CD4-positive, alpha-beta T cell (primary cell): ENCODE data around the gene CXCL9. TPM values are rescaled to one million over a fixed set of nuclear protein-coding genes. Genes with fewer than 3 reads are reported as not detected.

ENCODE experiments used
- ATAC-seq: fragments of 200-7000 bp; cut with Tn5 transposase; one replicate; pipeline ENCODE4 v1.10.0; 2022; ENCODE audit warnings: mild to moderate bottlenecking; ENCODE audit not compliant: poor library complexity
- CTCF ChIA-PET: fragments of 350-600 bp; sonication (Branson Sonifier 250); formaldehyde crosslinking; loops from one replicate; lab custom pipeline; 2021; ENCODE audit warnings: antibody characterized with exemption, inconsistent platforms; lab: Charles Lee
- POLR2A ChIA-PET: fragments of 350-600 bp; sonication (Branson Sonifier 250); formaldehyde crosslinking; loops from one replicate; lab custom pipeline; 2021; ENCODE audit warnings: antibody characterized with exemption, inconsistent platforms; lab: Charles Lee
- DNase-seq, 14 experiments: peaks; one replicate each; pipeline ENCODE4 v3.0.0-alpha.2; 2013 to 2020; ENCODE audit warnings: mixed read lengths in 2 of 14
- H3K27ac ChIP-seq, 2 donors: one replicate each; pipeline versions ENCODE4 v1.5.1 to v1.7.0; 2013; ENCODE audit warnings: low read length in 2 of 2, low read depth in 1 of 2, mild to moderate bottlenecking in 1 of 2
- H3K27me3 ChIP-seq, 2 experiments: 1 replicate in 1 of 2; 2 replicates in 1 of 2; pipeline versions ENCODE4 v1.6.1 to v1.7.0; 2013; ENCODE audit warnings: low read length in 2 of 2, control low read depth in 1 of 2, mild to moderate bottlenecking in 1 of 2, moderate library complexity in 1 of 2; ENCODE audit not compliant: insufficient read depth in 2 of 2, control insufficient read depth in 1 of 2
- H3K36me3 ChIP-seq: one replicate; pipeline ENCODE4 v1.6.1; 2013; ENCODE audit warnings: low read length, control low read depth; ENCODE audit not compliant: insufficient read depth
- H3K4me1 ChIP-seq: one replicate; pipeline ENCODE4 v1.6.1; 2013; ENCODE audit warnings: low read length, control low read depth; ENCODE audit not compliant: insufficient read depth
- H3K4me3 ChIP-seq: one replicate; pipeline ENCODE4 v1.5.1; 2013; ENCODE audit warnings: mild to moderate bottlenecking, low read length, moderate library complexity
- H3K9me3 ChIP-seq, 2 experiments: 1 replicate in 1 of 2; 2 replicates in 1 of 2; pipeline versions ENCODE4 v1.6.1 to v1.7.0; 2013; ENCODE audit warnings: low read length in 2 of 2, mild to moderate bottlenecking in 2 of 2, control low read depth in 1 of 2, moderate library complexity in 1 of 2; ENCODE audit not compliant: control insufficient read depth in 1 of 2, insufficient read depth in 1 of 2
- H3K27ac Mint-ChIP-seq: one replicate; pipeline ENCODE4 v1.8.0; 2020; ENCODE audit warnings: mixed read lengths
- H3K27me3 Mint-ChIP-seq: one replicate; pipeline ENCODE4 v1.8.0; 2021; ENCODE audit warnings: mixed read lengths
- H3K36me3 Mint-ChIP-seq: one replicate; pipeline ENCODE4 v1.8.0; 2021; ENCODE audit warnings: low read depth, mixed read lengths
- H3K4me1 Mint-ChIP-seq: one replicate; pipeline ENCODE4 v1.8.0; 2021; ENCODE audit warnings: low read depth, mixed read lengths
- H3K4me3 Mint-ChIP-seq: one replicate; pipeline ENCODE4 v1.8.0; 2020; ENCODE audit warnings: mild to moderate bottlenecking, mixed read lengths
- H3K9me3 Mint-ChIP-seq: one replicate; pipeline ENCODE4 v1.8.0; 2020; ENCODE audit warnings: mixed read lengths
- CTCF ChIP-seq: fragments of 200-600 bp; IDR thresholded peaks from one replicate; pipeline ENCODE4 v1.8.0; 2022; ENCODE audit warnings: antibody characterized with exemption, mild to moderate bottlenecking
- intact Hi-C, 2 experiments: fragments of 100-400 bp; cut with DNase I in 1 of 2; cut with micrococcal nuclease in 1 of 2; formaldehyde crosslinking; loops; one replicate each; pipeline versions ENCODE4 v1.15.1 to v1.9.0; 2023 to 2025; cut with DNase I, micrococcal nuclease
- total RNA-seq, 174 experiments: library from RNA in 2 of 174; stranded (reverse) in 2 of 174; gene quantifications; one replicate each; pipeline ENCODE4 v1.2.3 and lab custom pipeline; 2021 to 2026

CXCL9 gene
- total RNA-seq, 2 experiments from 2014 or later: not detected

GRCh38 chr4:76003035-76003434 lies 4.3 kb downstream of the CXCL9 start:
- Histone ChIP-seq H3K4me1 (no peaks in the 10 kb centered on the region), H3K9me3 (no peaks in the 10 kb centered on the region), H3K27me3 (no peaks in the 10 kb centered on the region), H3K27ac (no peak overlapping the region), H3K4me3 (no peak overlapping the region), H3K36me3 (no peaks in the 10 kb centered on the region)
- CTCF ChIA-PET: no interaction called here
- Mint-ChIP-seq H3K4me1 (no peaks in the 10 kb centered on the region), H3K4me3 (no peak overlapping the region), H3K27ac (no peak overlapping the region), H3K27me3 (peaks cover 6% of the 10 kb centered on the region), H3K36me3 (no peaks in the 10 kb centered on the region), H3K9me3 (no peaks in the 10 kb centered on the region)
- ATAC-seq (no peak), DNase-seq (no peak)
- intact Hi-C loops: no loop called here
- TF ChIP-seq CTCF: no peak
- POLR2A ChIA-PET: no interaction called here

GRCh38 chr4:76002176-76002575 lies 5.1 kb downstream of the CXCL9 start:
- Histone ChIP-seq H3K4me3 (no peak overlapping the region), H3K27me3 (no peaks in the 10 kb centered on the region), H3K9me3 (no peaks in the 10 kb centered on the region), H3K4me1 (no peaks in the 10 kb centered on the region), H3K36me3 (no peaks in the 10 kb centered on the region), H3K27ac (no peak overlapping the region)
- Mint-ChIP-seq H3K4me3 (no peak overlapping the region), H3K27ac (no peak overlapping the region), H3K4me1 (no peaks in the 10 kb centered on the region), H3K27me3 (peaks cover 6% of the 10 kb centered on the region), H3K9me3 (no peaks in the 10 kb centered on the region), H3K36me3 (no peaks in the 10 kb centered on the region)
- TF ChIP-seq CTCF: no peak
- DNase-seq (peak in 2 of 14 experiments; percentile 10 to 21), ATAC-seq (no peak)
- ChIA-PET POLR2A (no interaction called here), CTCF (no interaction called here)
- intact Hi-C loops: no loop called here

- peaks cover 6% of the 10 kb centered on the region for H3K27me3 Mint-ChIP-seq
- intact Hi-C loops: no loop called here
- Histone ChIP-seq H3K4me1 (no peaks in the 10 kb centered on the region), H3K4me3 (no peak overlapping the region), H3K36me3 (no peaks in the 10 kb centered on the region), H3K9me3 (no peaks in the 10 kb centered on the region), H3K27ac (no peak overlapping the region), H3K27me3 (no peaks in the 10 kb centered on the region)
- CTCF ChIA-PET: no interaction called here
- POLR2A ChIA-PET: no interaction called here
- ATAC-seq: no peak
- H3K27ac Mint-ChIP-seq: no peak overlapping the region
- TF ChIP-seq CTCF: no peak
- H3K4me3 Mint-ChIP-seq: no peak overlapping the region
- no peaks in the 10 kb centered on the region for H3K4me1 Mint-ChIP-seq
- H3K36me3 Mint-ChIP-seq: no peaks in the 10 kb centered on the region
- no peaks in the 10 kb centered on the region for H3K9me3 Mint-ChIP-seq
- no peak for DNase-seq
Measured at GRCh38 chr4:76001700-76002099, 5.6 kb downstream of the CXCL9 start.
